ENCODE measurements around the gene PLXNC1.
"Not testable (repeated sequence)": the region's sequence is repeated elsewhere in the genome, so short reads cannot be mapped to it uniquely, and the experiment has no call there.

Gene PLXNC1

GRCh38 chr12:94297096-94297699, 148.8 kb downstream of the PLXNC1 start:
- no peak for DNase-seq (ENCODE audit: low spot score)

GRCh38 chr12:94297876-94298505, 149.6 kb downstream of the PLXNC1 start:
- no peak for DNase-seq (ENCODE audit: low spot score)

- DNase-seq (ENCODE audit: low spot score) = no peak
Observed at GRCh38 chr12:94299846-94300245, 151.5 kb downstream of the PLXNC1 start.

- no peak for DNase-seq (ENCODE audit: low spot score)
Observed at GRCh38 chr12:94304012-94304411, 155.6 kb downstream of the PLXNC1 start.

GRCh38 chr12:94304566-94305061, 156.2 kb downstream of the PLXNC1 start:
- no peak for DNase-seq (ENCODE audit: low spot score)

GRCh38 chr12:94305130-94305957, 157.0 kb downstream of the PLXNC1 start:
- DNase-seq (ENCODE audit: low spot score) = no peak

GRCh38 chr12:94308612-94309011, 160.2 kb downstream of the PLXNC1 start:
- DNase-seq (ENCODE audit: low spot score) = no peak

- DNase-seq (ENCODE audit: low spot score) = no peak
Observed at GRCh38 chr12:94309373-94309772, 161.0 kb downstream of the PLXNC1 start.

- DNase-seq (ENCODE audit: low spot score) = no peak
Observed at GRCh38 chr12:94312378-94312777, 164.0 kb downstream of the PLXNC1 start.

- not testable (repeated sequence) for DNase-seq (ENCODE audit: low spot score)
Observed at GRCh38 chr12:94316600-94316999, 168.2 kb downstream of the PLXNC1 start.

- DNase-seq (ENCODE audit: low spot score) = no peak
Observed at GRCh38 chr12:94318181-94318580, 169.8 kb downstream of the PLXNC1 start.

- no peak for DNase-seq (ENCODE audit: low spot score)
Observed at GRCh38 chr12:94320109-94320508, 171.7 kb downstream of the PLXNC1 start.

- no peak for DNase-seq (ENCODE audit: low spot score)
Observed at GRCh38 chr12:94322346-94322745, 174.0 kb downstream of the PLXNC1 start.

GRCh38 chr12:94326234-94326633, 177.9 kb downstream of the PLXNC1 start:
- no peak for DNase-seq (ENCODE audit: low spot score)

- DNase-seq (ENCODE audit: low spot score) = no peak
Observed at GRCh38 chr12:94326727-94327126, 178.3 kb downstream of the PLXNC1 start.

- no peak for DNase-seq (ENCODE audit: low spot score)
Observed at GRCh38 chr12:94327809-94328208, 179.4 kb downstream of the PLXNC1 start.

- peak; percentile 8 for DNase-seq (ENCODE audit: low spot score)
Observed at GRCh38 chr12:94329366-94329765, 181.0 kb downstream of the PLXNC1 start.

GRCh38 chr12:94333396-94333795, 185.0 kb downstream of the PLXNC1 start:
- DNase-seq (ENCODE audit: low spot score) = no peak

GRCh38 chr12:94336211-94336925, 188.0 kb downstream of the PLXNC1 start:
- DNase-seq (ENCODE audit: low spot score) = no peak

GRCh38 chr12:94338006-94338794, 189.8 kb downstream of the PLXNC1 start:
- DNase-seq (ENCODE audit: low spot score) = no peak

GRCh38 chr12:94340573-94340972, 192.2 kb downstream of the PLXNC1 start:
- no peak for DNase-seq (ENCODE audit: low spot score)
